Stimulated activated CD8-positive, alpha-beta memory T cell treated with anti-CD3 and anti-CD28 coated beads, Interleukin-7, amount 100 ng/mL, for 48 hours (primary cell): ENCODE measurements around the gene KNDC1.
"Not testable (repeated sequence)": the region's sequence is repeated elsewhere in the genome, so short reads cannot be mapped to it uniquely, and the experiment has no call there.

Source experiments
- DNase-seq, 2 donors: peaks; one replicate each; pipeline ENCODE4 v3.0.0-alpha.2; 2020; ENCODE audit warnings: low read depth in 1 of 2; ENCODE audit errors: extremely low read depth in 1 of 2

Gene KNDC1

DNA sequence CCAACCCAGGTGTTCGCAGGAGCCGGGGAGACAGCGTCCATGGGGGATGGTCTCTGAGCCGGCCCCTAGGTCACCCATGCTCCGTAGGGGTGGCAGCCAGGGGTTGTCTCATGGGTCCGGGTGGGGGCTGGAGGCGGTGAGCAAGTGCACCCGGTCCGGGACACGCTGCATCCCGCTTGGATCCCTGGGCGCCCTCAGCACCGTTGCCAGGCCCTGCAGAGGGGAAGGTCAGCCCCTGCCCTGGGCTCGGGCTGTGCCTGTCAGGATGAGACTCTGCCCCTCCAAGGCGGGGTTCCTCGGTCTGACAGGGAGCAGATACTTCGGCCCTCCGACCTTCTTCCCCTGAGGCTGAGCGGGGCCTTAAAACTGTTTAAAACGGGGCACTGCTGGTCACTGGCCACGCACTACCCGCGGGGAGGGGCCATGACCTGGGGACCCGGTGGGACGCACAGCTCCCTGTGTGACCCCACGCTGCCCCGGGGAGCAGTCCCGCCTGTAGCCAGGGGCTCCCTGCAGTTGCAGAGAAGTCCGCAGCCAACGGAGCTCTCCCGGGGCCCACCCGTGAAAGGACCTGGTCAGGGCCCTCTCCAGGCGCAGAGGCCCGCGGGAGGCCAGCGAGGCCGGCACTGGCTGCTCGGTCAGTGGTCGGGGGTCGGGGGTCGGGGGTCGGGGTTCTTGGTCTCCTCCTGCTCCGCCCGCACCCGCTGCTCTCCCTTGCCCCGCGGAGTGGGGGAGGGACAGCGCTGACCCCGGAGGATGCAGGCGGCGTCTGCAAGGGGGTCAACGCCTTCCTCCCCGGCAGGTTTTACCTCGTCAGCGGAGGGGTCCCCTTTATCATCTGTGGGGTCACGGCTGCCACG is 33.4 kb upstream of the KNDC1 start:
- DNase-seq: no peak

DNA sequence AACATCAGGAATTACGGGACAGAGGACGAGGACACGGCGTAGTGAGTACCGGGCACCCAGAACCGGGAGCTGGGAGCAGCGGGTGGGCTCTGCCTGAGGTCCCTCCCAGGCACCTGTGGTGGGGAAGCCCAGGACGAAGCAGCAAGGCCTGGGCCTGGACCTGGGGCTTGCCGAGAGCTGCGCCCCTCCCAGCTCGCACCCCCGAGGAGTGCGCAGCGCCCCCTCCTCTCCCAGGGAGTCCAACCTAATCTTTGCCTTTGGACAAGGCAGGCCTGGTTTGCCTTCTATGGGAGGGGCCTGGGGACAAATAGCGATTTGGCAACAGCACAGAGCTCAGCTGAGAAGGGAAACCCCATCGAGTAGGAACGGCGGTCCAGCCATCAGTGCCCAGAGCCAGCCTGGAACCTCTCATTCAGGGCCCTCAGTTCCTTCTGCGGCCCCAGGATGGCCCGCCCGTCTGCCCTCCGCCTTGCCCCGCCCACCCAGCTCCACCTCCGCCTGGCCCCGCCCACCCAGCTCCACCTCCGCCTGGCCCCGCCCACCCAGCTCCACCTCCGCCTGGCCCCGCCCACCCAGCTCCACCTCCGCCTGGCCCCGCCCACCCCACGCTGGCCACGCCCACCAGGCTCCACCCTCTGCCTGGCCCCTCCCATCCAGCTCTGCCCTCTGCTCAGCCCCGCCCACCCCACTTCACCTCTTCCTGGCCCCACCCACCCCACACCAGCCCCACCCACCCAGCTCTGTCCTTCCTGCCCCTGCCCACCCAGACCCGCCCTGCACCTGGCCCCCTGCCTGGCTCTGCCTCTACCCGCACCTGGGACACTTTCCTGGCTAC is 32.5 kb upstream of the KNDC1 start:
- peak in 1 of 2 donors; percentile 20 for DNase-seq

DNA sequence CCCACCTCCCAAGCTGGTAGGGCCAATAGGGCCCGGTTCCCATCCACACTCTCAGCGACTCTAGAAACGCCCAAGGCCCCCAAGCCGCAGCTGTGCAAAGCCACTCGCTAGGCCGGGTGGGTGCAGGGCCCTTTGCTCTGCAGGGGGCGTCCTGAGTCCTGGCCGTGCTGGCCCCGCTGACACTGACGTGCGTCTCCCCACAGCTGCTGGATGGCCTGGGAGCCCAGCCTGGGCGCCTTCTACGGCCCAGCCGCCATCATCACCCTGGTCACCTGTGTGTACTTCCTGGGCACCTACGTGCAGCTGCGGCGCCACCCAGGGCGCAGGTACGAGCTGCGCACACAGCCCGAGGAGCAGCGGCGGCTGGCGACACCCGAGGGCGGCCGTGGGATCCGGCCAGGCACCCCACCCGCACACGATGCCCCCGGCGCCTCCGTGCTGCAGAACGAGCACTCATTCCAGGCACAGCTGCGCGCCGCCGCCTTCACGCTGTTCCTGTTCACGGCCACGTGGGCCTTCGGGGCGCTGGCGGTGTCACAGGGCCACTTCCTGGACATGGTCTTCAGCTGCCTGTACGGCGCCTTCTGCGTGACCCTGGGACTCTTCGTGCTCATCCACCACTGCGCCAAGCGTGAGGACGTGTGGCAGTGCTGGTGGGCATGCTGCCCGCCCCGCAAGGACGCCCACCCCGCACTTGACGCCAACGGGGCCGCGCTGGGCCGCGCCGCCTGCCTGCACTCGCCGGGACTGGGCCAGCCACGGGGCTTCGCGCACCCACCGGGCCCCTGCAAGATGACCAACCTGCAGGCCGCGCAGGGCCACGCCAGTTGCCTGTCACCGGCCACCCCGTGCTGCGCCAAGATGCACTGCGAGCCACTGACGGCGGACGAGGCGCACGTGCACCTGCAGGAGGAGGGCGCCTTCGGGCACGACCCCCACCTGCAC is 31.6 kb upstream of the KNDC1 start:
- DNase-seq: no peak

DNA sequence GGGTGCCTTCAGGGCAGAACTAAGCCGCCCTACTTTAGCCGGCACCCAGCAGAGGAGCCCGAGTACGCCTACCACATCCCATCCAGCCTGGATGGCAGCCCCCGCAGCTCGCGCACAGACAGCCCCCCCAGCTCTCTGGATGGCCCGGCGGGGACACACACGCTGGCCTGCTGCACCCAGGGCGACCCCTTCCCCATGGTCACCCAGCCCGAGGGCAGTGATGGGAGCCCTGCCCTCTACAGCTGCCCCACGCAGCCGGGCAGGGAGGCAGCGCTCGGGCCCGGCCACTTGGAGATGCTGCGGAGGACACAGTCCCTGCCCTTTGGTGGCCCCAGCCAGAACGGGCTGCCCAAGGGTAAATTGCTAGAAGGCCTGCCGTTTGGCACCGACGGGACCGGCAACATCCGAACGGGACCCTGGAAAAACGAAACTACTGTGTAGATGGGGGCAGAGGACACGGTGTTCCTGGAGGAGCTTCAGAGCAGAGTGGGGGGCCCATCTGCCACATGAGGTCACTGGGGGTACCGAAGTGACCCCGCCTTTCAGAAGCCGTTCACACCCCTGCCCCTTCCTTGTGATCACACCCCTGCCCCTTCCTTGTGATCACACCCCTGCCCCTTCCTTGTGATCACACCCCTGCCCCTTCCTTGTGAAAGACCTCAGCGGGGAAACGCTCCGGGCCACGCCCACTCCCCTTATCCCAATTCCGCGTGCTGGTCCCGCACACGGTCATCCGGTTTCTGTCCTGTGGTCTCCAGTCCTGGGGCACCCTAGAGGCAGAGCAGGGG is 30.8 kb upstream of the KNDC1 start:
- no peak for DNase-seq

DNA sequence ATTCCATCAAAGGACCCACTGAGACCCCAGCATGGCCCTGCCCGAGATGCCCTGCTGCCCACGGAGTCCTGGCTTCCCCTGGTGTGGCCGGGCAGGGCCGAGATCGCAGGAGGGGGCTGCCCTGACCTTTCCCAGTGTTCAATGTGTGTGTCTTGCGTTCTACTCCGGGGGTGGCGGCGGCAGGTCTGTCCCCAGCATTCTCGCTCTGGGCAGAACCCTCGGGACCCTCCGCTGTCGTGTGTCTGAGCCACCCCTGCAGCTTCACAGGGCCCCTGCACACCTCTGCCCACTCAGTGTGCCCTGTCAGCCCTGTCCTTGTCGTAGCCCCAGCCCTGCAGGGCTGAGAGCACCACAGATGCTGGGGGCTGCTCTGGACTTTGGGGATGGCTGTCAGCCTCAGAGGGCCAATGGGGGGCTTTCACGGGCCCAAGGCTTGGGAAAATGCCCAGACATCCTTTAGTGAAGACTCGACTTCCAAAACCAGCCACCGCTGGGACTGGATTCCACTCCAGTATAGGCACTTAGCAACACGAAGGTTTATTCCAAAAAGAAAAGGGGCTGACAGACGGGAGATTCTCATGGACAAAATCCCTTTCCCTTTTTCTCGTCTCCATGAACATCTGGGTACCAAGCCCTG is 30.0 kb upstream of the KNDC1 start:
- DNase-seq: no peak

DNA sequence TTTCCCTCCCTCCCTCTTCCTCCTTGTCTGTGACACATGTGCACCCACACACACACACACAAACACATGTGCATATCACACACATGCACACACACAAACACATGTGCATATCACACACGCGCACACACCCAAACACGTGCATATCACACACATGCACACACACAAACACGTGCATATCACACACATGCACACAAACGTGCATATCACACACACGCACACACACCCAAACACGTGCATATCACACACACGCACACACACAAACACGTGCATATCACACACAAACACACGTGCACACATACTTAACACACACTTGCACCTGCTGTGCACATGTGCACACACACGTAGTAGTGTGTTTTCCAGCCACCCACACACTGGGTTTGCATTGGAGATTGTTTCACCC is 29.4 kb upstream of the KNDC1 start:
- no peak for DNase-seq

DNA sequence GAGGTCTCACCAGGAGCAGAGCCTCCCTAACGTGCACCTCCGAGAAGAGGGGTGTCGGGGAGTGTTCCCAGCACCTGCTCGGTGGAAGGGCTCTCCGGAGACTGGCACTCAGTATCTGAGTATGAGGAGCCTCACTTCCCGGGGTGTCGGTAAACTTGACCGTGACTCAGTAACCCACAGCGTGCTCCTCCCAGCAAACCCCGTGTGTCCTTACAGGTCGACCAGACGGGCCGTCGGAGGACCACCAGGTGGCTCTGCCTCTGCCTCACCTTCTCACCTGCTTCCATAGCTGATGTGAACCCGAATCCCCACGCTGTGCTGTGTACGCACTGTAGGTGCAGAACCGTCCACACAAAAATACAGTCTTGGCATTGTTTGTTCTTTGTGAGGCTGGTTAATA is 29.0 kb upstream of the KNDC1 start:
- no peak for DNase-seq

DNA sequence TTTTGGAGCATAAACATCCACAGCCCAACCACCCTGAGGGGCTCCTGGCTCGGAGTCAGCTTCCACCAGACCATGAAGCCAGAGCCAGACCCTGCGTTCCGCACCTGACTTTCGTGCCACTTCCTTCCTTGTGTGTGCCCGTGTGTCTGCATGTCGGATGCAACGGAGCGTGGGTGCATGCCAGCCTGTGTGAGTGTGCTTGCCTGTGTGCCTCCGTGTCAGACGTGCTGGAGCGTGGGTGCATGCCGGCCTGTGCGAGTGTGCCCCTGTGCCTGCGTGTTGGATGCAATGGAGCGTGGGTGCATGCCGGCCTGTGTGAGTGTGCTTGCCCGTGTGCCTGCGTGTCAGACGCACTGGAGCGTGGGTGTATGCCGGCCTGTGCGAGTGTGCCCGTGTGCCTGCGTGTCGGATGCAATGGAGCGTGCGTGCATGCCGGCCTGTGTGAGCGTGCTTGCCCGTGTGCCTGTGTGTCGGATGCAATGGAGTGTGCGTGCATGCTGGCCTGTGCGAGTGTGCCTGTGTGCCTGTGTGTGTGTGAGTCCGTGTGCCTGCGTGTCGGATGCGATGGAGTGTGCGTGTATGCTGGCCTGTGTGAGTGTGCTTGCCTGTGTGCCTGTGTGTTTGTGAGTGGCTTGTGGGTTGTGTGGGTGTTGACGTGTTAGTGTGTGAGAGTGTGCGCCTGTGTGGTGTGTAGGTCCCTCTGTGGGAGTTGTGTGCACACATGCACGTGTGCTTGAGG is 28.1 kb upstream of the KNDC1 start:
- DNase-seq: no peak

DNA sequence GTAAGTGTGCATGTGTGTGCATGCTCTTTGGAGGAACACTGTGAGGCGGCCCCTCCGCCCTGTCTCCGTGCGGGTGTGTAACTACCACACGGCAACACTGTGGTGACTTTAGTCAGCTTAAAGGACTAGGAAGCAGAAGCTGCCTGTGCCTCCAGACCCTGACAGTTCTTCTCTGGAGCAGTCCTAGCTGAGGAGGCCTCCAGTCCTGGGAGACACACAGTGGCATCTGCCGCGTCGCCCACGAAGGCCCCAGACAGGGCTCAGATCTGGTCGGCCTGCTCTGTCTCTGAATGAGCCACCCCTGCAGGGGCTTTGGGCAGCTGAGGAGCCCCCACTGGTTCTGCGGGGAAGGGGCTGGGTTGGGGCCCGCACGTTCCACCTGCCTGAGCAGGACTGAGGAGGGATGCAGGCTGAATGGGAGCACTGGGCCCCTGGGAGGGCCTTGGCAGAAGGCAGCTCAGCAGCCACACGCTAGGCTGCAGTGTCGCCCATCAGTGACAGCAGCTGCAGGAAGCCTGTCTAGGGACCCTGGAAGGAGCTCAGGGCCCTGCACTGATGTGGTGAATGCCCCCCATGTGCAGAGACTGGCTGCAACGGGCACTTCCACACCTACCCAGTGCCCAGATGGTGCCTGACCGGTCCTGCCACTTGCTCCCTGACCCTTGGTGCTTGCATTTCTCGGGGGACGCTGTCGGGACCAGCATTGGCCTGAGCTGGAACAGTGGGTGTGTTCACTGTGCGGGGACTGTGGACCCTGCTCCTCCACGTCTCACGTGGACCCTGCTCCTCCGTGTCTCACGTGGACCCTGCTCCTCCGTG is 27.3 kb upstream of the KNDC1 start:
- no peak for DNase-seq

DNA sequence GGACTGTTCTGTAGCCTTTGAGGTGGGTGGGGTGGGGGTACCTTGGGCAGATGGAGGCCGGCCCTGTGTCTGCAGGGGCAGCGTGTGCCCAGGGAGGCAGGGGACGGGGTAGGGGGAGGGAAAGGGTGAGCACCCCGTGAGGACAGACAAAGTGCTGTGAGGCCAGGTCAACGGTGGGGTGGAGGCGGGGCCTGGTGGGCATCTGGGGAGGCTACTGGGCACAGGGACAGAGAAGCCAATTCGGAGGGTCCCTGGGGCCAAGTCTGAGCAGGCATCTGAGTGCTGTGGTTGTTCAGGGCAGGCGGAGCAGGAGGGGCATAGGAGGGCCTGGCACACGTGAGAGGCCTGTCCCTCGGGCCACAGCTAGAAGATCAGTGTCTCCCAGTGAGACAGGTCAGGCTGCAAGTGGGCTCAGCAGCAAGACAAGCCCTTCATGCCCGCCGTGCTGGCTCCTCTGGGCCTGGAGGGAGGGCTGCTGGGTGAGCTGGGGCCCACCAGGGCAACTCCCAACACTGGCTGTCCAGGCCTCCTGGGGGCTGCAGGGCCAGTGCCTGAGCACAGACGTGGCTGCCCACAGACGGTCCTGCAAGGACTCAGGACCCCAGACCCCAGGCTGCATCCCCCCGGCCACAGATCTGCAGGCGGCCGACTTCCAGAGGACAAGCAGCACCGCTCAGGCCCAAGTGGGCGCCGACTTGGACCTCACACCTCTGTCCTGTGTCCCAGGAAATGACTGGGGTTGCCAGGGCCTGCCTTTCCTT is 26.4 kb upstream of the KNDC1 start:
- no peak for DNase-seq

DNA sequence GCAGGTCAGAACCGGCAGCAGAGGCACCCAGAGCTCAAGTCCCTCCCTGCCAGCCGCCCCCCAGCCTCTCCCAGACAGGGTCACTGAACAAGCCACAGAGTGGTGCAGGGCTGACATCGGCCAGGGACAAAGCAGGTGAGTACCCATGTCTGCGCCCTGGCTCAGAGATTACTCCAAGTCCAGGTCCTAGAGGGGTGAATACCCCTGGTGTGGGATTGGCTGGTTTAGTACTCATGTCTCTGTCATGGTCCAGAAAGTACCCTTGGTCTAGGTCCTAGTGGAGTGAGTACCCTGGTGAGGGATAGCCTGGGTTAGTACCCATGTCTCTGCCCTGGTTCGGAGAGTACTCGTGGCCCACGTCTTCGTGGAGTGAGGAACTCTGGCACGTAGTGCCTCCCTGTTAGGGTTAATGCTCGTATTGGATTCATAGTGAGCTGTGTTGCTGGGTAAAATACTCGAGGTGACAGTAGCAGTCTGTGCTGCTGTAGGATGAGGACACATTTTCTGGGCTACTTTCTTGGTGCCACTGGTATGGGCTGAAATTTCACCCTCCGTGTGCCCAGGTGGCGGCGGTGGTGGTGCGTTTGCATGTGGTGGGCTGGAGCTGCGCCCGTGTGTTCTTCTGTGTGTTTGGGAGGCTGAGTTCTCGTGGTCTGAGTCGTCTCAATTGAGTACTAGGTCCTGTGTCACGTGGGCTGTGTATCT is 25.5 kb upstream of the KNDC1 start:
- no peak for DNase-seq

DNA sequence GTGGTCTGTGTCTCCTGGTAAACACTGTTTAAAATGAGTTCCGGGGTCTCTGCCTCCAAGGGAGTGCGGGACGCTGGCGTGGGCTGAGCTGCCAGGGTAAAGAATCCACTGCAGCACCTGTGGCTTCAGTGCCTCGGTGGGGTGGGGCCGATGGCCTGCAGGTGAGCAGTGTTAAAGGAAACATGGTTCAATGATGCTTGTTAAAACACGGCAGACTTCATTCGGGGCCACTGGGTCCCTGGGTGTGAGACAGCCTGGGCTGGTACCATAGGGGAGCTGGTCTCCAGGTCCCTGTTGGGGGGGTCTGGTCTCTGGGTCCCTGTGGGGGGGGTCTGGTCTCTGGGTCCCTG is 24.9 kb upstream of the KNDC1 start:
- DNase-seq: no peak

DNA sequence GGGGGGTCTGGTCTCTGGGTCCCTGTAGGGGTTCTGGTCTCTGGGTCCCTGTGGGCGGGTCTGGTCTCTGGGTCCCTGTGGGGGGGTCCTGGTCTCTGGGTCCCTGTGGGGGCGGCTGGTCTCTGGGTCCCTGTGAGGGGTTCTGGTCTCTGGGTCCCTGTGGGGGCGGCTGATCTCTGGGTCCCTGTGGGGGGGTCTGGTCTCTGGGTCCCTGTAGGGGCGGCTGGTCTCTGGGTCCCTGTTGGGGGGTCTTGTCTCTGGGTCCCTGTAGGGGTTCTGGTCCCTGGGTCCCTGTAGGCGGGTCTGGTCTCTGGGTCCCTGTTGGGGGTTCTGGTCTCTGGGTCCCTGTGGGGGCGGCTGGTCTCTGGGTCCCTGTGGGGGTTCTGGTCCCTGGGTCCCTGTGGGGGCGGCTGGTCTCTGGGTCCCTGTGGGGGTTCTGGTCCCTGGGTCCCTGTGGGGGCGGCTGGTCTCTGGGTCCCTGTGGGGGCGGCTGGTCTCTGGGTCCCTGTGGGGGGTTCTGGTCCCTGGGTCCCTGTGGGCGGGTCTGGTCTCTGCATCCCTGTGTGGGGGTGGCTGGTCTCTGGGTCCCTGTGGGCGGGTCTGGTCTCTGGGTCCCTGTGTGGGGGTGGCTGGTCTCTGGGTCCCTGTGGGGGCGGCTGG is 22.4 kb upstream of the KNDC1 start:
- not testable (repeated sequence) for DNase-seq

DNA sequence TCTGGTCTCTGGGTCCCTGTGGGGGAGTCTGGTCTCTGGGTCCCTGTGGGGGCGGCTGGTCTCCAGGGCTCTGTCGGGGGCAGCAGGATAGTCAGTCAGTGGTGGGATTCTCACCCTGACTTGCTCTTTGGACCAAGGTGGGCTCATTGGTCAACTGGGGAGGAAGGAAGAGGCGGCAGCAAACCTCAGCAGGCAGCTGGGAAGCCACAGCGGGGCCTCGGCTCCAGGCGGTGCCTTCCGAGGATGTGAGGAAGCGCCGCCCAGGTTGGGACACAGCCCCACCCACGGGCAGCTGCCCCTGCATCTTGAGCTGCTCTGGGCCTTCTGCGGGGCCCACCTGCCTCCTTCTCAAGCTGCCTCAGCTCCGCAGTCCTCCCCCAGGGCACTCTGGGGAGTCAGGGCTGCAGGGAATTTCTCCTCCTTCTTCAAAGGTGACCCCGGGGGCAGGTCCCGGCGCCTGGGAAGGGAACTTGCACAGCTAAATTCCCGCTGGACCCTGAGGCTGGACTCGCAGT is 20.4 kb upstream of the KNDC1 start:
- no peak for DNase-seq

DNA sequence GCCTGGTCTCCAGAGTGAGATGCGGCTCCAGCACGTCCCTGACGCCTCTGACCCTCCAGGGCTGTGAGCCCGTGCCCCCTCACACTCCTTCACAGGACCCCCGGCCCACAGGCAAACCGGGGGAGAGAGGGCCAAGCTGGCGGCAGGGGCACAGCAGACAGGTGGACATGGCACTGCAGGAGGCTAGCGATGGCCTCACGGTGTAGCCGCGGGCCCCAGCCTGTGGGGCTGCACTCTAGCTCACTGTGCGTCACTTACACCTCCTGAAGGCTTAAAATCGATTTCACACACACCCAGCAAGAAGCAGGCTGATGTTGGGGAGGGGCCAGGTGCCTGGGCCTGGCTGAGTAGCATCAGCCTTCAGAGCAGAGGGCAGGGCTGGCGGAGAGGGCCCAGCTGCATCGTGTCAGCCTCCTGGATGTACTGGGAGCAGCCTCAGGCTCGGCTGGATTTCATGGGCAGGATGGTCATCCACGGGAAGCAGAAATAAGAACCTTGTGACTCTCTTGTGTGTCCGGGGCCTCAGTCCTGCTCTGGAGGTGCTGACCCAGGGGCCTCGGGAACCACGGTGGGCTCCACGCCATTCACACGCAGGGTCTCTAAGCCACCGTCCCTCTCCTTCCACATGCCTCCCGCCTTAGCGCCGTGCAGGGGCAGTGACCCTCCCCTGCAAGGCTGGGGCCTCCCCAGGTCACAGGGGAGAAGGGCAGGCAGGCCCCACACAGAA is 19.4 kb upstream of the KNDC1 start:
- no peak for DNase-seq
